OCI-LY7 (cell line): ENCODE data around the gene ADAMTS8.

Experiments
- CTCF ChIP-seq: fragments of 200-600 bp; sonication (generic); conservative IDR thresholded peaks from 2 replicates; pipeline ENCODE4 v1.5.1; 2014; ENCODE audit warnings: mild to moderate bottlenecking, antibody characterized with exemption, low read length, moderate library complexity, mixed read lengths
- EZH2phosphoT487 ChIP-seq: fragments of 200-600 bp; sonication (generic); IDR thresholded peaks from 2 replicates; pipeline ENCODE4 v1.6.1; 2018; ENCODE audit warnings: low read depth, borderline replicate concordance, mild to moderate bottlenecking, mixed run types, antibody characterized with exemption, low read length, moderate library complexity, mixed read lengths

GRCh38 chr11:130459521-130459920 is 31.1 kb upstream of the ADAMTS8 start:
- TF ChIP-seq CTCF (no peak), EZH2phosphoT487 (no peak)
